Measurements from ENCODE around the gene GDF11. TPM values are rescaled to one million over a fixed set of nuclear protein-coding genes. Genes with fewer than 3 reads are reported as not detected.

GDF11 gene
- total and polyA plus RNA-seq, 2 of the 4 experiments (the other 2 are of a cell fraction), result 2.7 to 12.9 TPM

DNA sequence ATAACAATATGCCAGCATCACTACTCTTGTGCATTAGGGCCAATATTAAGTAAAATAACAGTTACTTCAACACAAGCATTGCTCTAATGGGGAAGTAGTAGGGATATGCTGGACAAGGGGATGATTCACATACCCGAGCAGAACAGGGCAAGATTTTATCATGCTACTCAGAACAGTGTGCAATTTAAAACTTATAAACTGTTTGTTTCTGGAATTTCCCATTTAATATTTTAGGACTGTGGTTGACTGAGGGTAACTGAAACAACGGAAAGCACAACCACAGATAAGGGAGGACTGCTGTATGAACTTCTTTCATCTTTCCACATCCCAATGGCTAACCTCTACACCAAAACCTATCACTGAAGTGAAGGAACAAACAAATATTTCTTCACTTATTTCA lies 37.8 kb downstream of the GDF11 start:
- Histone ChIP-seq H3K4me3 (ENCODE audit: insufficient read depth, low read depth, low read length) (no peak overlapping the region), H3K79me1 (ENCODE audit: low read depth in 1 of 2, low read length in 2 of 2) (peaks cover 21 to 51% of the 10 kb centered on the region in 2 experiments), H3K9ac (ENCODE audit: low read depth, low read length) (no peak overlapping the region), H4K5ac (ENCODE audit: low read depth, low read length) (no peak overlapping the region), H3K56ac (ENCODE audit: extremely low read depth, insufficient read depth, low read length) (no peak overlapping the region), H3K27me3 (ENCODE audit: control insufficient read depth, insufficient read depth, low read length) (no peaks in the 10 kb centered on the region), H2AFZ (replicated peaks; ENCODE audit: low read length, poor library complexity) (no peak overlapping the region), H2BK120ac (ENCODE audit: low read depth, low read length) (no peak overlapping the region), H3K4me2 (ENCODE audit: low read depth, low read length) (no peak overlapping the region), H2BK20ac (ENCODE audit: low read depth, low read length) (no peak overlapping the region), H4K91ac (ENCODE audit: insufficient read depth, low read depth, low read length) (no peak overlapping the region), H3K14ac (replicated peaks; ENCODE audit: low read depth, low read length) (no peak overlapping the region), H3K4me1 (ENCODE audit: control insufficient read depth, insufficient read depth, low read length) (peaks cover 4% of the 10 kb centered on the region; the same call in 1 of the 2 replicates), H3K9me1 (ENCODE audit: insufficient read depth, low read length) (no peaks in the 10 kb centered on the region; the same call in 1 of the 2 replicates), H3K23ac (ENCODE audit: low read depth, low read length) (no peak overlapping the region), H4K8ac (ENCODE audit: low read depth in 2 of 2, low read length in 2 of 2) (no peak overlapping the region), H3K18ac (ENCODE audit: low read depth, low read length) (no peak overlapping the region), H3K27ac (ENCODE audit: insufficient read depth, low read length) (no peak overlapping the region), H2BK15ac (ENCODE audit: low read depth, low read length) (no peak overlapping the region), H3K9me3 (ENCODE audit: control insufficient read depth, insufficient read depth, low read length) (no peaks in the 10 kb centered on the region), H4K20me1 (ENCODE audit: insufficient read depth, low read length) (no peaks in the 10 kb centered on the region; the same call in 1 of the 2 replicates), H3K4ac (ENCODE audit: low read depth, low read length) (no peak overlapping the region), H2BK5ac (ENCODE audit: low read depth, low read length, poor library complexity, severe bottlenecking) (peak overlapping the region; percentile 1), H3K36me3 (ENCODE audit: control insufficient read depth, insufficient read depth, low read length) (peaks cover 47% of the 10 kb centered on the region), H2AK9ac (replicated peaks; ENCODE audit: low read depth, low read length, poor library complexity) (no peak overlapping the region), H2AK5ac (ENCODE audit: low read depth, low read length) (no peak overlapping the region)
- peak; percentile 57 for DNase-seq
- ChIA-PET CTCF (interaction anchor here (1.0 kb wide), 1 partner anchor 10 kb away, joined by 3 read pairs; no protein-coding TSS in a partner anchor), POLR2A (ENCODE audit: unreplicated experiment) (no interaction called here)
- no CpG with 5 or more reads among the region's 2 CpGs for WGBS, 2 experiments (ENCODE audit: extremely low coverage in 2 of 2, insufficient read length in 1 of 2)
- TF ChIP-seq BHLHE40 (IDR thresholded peaks at IDR 0.05; ENCODE audit: low read depth, low read length), result no peak
- TF ChIP-seq RCOR1 (IDR thresholded peaks at IDR 0.05; ENCODE audit: insufficient replicate concordance, low read length), result no peak
- no peak for TF ChIP-seq CTCF (conservative IDR thresholded peaks at IDR 0.05; ENCODE audit: low read depth, low read length)
- no peak for TF ChIP-seq NFE2L2 (IDR thresholded peaks at IDR 0.05; ENCODE audit: low read depth, low read length)
- TF ChIP-seq CHD1 (IDR thresholded peaks at IDR 0.05; ENCODE audit: low read depth, low read length), result no peak
- TF ChIP-seq, protein P1, sequence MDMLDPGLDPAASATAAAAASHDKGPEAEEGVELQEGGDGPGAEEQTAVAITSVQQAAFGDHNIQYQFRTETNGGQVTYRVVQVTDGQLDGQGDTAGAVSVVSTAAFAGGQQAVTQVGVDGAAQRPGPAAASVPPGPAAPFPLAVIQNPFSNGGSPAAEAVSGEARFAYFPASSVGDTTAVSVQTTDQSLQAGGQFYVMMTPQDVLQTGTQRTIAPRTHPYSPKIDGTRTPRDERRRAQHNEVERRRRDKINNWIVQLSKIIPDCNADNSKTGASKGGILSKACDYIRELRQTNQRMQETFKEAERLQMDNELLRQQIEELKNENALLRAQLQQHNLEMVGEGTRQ (IDR thresholded peaks at IDR 0.05; ENCODE audit: low read depth, low read length), result no peak
- TF ChIP-seq RAD21 (IDR thresholded peaks at IDR 0.05; ENCODE audit: low read length), result no peak
- TF ChIP-seq POLR2A (IDR thresholded peaks at IDR 0.05; ENCODE audit: low read depth, low read length), result no peak
- no peak for TF ChIP-seq CEBPB (IDR thresholded peaks at IDR 0.05; ENCODE audit: low read depth, low read length)
- TF ChIP-seq MAZ (IDR thresholded peaks at IDR 0.05; ENCODE audit: borderline replicate concordance, low read depth, low read length), result no peak
- no peak for TF ChIP-seq RFX5 (IDR thresholded peaks at IDR 0.05; ENCODE audit: low read depth, low read length)
- no peak for TF ChIP-seq MAFK (IDR thresholded peaks at IDR 0.05; ENCODE audit: low read depth, low read length)
- TF ChIP-seq SMC3 (IDR thresholded peaks at IDR 0.05; ENCODE audit: low read depth, low read length), result no peak
- no peak for TF ChIP-seq MXI1 (IDR thresholded peaks at IDR 0.05; ENCODE audit: borderline replicate concordance, low read depth, low read length)
- no peak for TF ChIP-seq ELK1 (IDR thresholded peaks at IDR 0.05; ENCODE audit: borderline replicate concordance, low read depth, low read length)
- TF ChIP-seq FOS (IDR thresholded peaks at IDR 0.05; ENCODE audit: low read depth, low read length), result no peak
- ATAC-seq (ENCODE audit: low read depth), result peak; percentile 90
- no TSS peak for BruUV-seq (replicated peaks)
- in situ Hi-C loops (cut with MboI; ENCODE audit: low sequenced_read_pairs), result no loop called here
- intact Hi-C loops (cut with micrococcal nuclease), result no loop called here
- dilution Hi-C loops (cut with HindIII; ENCODE audit: low sequenced_read_pairs, unreplicated experiment), result no loop called here

Measured in IMR-90 (cell line).